ENCODE results near the gene USP9X. TPM values are rescaled to one million over a fixed set of nuclear protein-coding genes. Genes with fewer than 3 reads are reported as not detected.

The USP9X gene
- total and polyA plus RNA-seq, 10 donors: 8.0 to 116 (median 87.5) TPM

DNA sequence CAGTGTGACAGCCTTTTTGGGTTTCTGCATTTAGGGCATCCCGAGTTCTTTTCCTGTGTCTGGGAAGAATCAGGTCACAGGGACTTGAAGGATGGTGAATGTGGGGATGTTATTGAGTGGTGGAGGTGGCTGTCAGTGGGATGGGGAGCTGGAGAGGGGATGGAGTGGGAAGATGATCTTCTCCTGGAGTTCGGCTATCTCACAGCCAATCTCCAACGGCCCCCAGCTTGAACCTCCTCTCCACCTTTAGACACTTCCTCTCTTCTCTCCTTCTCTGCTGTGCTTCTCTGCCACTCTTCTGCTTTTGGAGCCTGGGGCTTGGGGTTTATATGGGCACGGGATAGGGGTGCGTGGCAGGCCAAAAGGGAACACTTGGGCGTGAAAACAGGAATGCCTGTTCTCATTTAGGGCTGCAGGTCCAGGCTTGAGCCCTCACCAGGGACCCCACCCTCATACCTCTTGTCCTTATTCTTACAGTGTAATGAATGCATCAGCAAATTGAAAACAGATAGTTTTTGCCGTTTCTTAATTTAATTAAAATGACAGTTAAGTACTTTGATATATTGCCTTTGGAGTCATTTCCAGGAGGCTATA lies 37.5 kb downstream of the USP9X start:
- peaks cover 0 to 26% (median 10%) of the 10 kb centered on the region in 6 donors for H3K36me3 ChIP-seq
- WGBS, 5 donors: 68 to 84% (median 76%) methylated on average over 6 to 7 of the region's 7 CpGs
- no peaks in the 10 kb centered on the region for H3K27me3 ChIP-seq (replicated peaks in 1 of 7)
- peaks cover 0 to 11% (median 0%) of the 10 kb centered on the region in 8 donors for H3K9me3 ChIP-seq
- DNase-seq: no peak
- intact Hi-C loops (cut with DNase I; ENCODE audit: low total_unique reads): no loop called here
- peaks cover 16 to 75% (median 64%) of the 10 kb centered on the region in 6 donors for H3K4me1 ChIP-seq
- H3K4me3 ChIP-seq: no peak overlapping the region
- TF ChIP-seq POLR2AphosphoS5 (IDR thresholded peaks at IDR 0.05) (no peak), POLR2A (IDR thresholded peaks at IDR 0.05) (no peak)
- TF ChIP-seq, protein P1, sequence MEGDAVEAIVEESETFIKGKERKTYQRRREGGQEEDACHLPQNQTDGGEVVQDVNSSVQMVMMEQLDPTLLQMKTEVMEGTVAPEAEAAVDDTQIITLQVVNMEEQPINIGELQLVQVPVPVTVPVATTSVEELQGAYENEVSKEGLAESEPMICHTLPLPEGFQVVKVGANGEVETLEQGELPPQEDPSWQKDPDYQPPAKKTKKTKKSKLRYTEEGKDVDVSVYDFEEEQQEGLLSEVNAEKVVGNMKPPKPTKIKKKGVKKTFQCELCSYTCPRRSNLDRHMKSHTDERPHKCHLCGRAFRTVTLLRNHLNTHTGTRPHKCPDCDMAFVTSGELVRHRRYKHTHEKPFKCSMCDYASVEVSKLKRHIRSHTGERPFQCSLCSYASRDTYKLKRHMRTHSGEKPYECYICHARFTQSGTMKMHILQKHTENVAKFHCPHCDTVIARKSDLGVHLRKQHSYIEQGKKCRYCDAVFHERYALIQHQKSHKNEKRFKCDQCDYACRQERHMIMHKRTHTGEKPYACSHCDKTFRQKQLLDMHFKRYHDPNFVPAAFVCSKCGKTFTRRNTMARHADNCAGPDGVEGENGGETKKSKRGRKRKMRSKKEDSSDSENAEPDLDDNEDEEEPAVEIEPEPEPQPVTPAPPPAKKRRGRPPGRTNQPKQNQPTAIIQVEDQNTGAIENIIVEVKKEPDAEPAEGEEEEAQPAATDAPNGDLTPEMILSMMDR (IDR thresholded peaks at IDR 0.05 in 8 of 11, conservative IDR thresholded peaks at IDR 0.05 in 3 of 11): no peak
- no peak overlapping the region for H3K27ac ChIP-seq

DNA sequence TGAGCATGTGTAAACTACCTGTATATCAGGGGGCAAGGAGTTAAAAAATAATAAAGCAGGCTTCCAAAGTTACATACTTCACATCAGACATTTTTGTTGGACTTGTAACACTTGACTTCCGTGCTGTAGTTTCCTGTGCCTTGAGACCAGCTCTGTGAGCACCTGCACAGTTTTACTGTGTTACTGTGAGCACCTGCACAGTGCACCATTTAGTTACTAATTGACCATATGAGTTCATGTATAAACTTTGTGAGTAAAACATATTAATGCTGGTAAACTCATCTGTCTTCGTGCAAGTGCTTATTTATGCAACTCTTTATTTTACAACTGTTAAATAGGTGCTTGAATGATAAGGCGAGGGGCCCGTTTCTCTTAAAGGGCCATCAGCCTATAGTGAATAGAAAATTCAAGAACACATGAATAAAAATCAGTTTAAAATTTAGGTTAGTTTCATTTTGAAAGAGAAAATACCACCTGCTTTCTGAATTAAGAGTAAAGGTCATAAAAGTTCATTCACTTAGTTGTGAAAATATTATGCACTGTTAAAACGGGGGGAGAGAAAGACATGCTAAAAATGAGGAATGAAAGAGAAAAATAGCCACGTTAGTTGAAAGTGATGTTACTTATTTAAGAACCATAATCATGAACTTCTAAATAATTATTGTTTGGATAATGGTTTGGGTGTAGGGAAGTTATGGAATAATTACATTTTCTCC lies 42.4 kb downstream of the USP9X start:
- WGBS, 5 donors: 20 to 56% (median 27%) methylated on average over 6 of the region's 6 CpGs
- Histone ChIP-seq H3K9me3 (peaks cover 0 to 4% (median 0%) of the 10 kb centered on the region in 8 donors), H3K27ac (no peak overlapping the region), H3K4me3 (no peak overlapping the region), H3K4me1 (peaks cover 9 to 34% (median 26%) of the 10 kb centered on the region in 6 donors), H3K36me3 (peaks cover 0 to 68% (median 37%) of the 10 kb centered on the region in 6 donors), H3K27me3 (replicated peaks in 1 of 7) (no peaks in the 10 kb centered on the region)
- no peak for DNase-seq
- TF ChIP-seq, protein P1 (IDR thresholded peaks at IDR 0.05 in 8 of 11, conservative IDR thresholded peaks at IDR 0.05 in 3 of 11): no peak
- TF ChIP-seq POLR2A (IDR thresholded peaks at IDR 0.05) (no peak), POLR2AphosphoS5 (IDR thresholded peaks at IDR 0.05) (no peak)
- intact Hi-C loops (cut with DNase I; ENCODE audit: low total_unique reads): no loop called here

DNA sequence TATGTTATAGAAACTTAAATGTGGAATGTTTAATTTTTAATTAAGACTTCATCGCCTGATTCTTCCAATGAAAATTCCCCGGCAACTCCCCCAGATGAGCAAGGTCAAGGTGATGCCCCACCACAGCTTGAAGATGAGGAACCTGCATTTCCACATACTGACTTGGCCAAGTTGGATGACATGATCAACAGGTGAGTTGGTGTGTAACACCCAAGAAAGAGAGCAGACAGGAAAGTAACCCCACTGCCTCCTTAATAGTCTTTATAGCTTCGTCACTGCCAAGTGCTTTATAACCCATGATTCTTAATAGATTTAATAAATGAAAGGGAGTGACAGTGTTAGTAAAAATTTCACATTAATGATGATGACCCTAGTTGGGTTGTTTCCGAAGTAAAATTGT lies 43.7 kb downstream of the USP9X start:
- intact Hi-C loops (cut with DNase I; ENCODE audit: low total_unique reads): no loop called here
- no peak overlapping the region for H3K4me3 ChIP-seq
- DNase-seq: no peak
- H3K36me3 ChIP-seq: peaks cover 0 to 69% (median 39%) of the 10 kb centered on the region in 6 donors
- no peak overlapping the region for H3K27ac ChIP-seq
- peaks cover 9 to 28% (median 20%) of the 10 kb centered on the region in 6 donors for H3K4me1 ChIP-seq
- TF ChIP-seq, protein P1 (IDR thresholded peaks at IDR 0.05 in 8 of 11, conservative IDR thresholded peaks at IDR 0.05 in 3 of 11): no peak
- TF ChIP-seq POLR2AphosphoS5 (IDR thresholded peaks at IDR 0.05): no peak
- TF ChIP-seq POLR2A (IDR thresholded peaks at IDR 0.05): no peak
- H3K9me3 ChIP-seq: no peaks in the 10 kb centered on the region
- WGBS, 5 donors: 85 to 93% (median 88%) methylated on average over 4 of the region's 4 CpGs
- H3K27me3 ChIP-seq (replicated peaks in 1 of 7): no peaks in the 10 kb centered on the region

DNA sequence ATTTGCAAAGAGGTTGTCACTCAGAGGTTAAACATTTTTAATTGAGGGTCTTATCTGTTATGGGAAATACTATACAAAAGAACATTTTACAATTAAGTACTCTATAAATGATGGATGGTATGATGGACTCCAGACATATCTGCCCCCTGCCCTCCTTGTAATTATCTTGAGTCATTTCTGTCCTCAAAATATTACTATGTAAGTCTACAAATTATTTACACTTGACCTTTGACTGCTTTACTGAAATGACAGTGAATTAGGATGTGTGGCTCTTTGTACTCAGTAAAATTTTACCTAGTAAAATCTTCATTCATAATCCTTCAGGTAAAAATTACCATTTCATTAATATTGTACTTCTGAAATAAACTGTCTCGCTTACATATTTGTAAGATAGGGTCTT lies 46.5 kb downstream of the USP9X start:
- peaks cover 0 to 84% (median 58%) of the 10 kb centered on the region in 6 donors for H3K36me3 ChIP-seq
- H3K27ac ChIP-seq: no peak overlapping the region
- no peak for TF ChIP-seq POLR2A (IDR thresholded peaks at IDR 0.05)
- TF ChIP-seq, protein P1 (IDR thresholded peaks at IDR 0.05 in 8 of 11, conservative IDR thresholded peaks at IDR 0.05 in 3 of 11): no peak
- TF ChIP-seq POLR2AphosphoS5 (IDR thresholded peaks at IDR 0.05): no peak
- no peaks in the 10 kb centered on the region for H3K27me3 ChIP-seq (replicated peaks in 1 of 7)
- H3K9me3 ChIP-seq: no peaks in the 10 kb centered on the region
- H3K4me3 ChIP-seq: no peak overlapping the region
- intact Hi-C loops (cut with DNase I; ENCODE audit: low total_unique reads): no loop called here
- peaks cover 6 to 17% (median 15%) of the 10 kb centered on the region in 6 donors for H3K4me1 ChIP-seq
- WGBS, 5 donors: 72 to 88% (median 84%) methylated on average over 1 of the region's 1 CpG
- DNase-seq: no peak

Measured in spleen (tissue), 11 donors.